Jurkat, Clone E6-1 (cell line): ENCODE measurements around the gene TBATA.

ENCODE experiments used
- DNase-seq: peaks from one replicate; pipeline ENCODE4 v3.0.0-alpha.2; 2011; ENCODE audit warnings: low read depth, low spot score
- H3K4me3 ChIP-seq: 2 replicates; pipeline ENCODE4 v1.5.1; 2011; ENCODE audit warnings: mild to moderate bottlenecking, low read length, control low read depth, moderate library complexity

Gene TBATA

GRCh38 chr10:70750156-70750703 is 34.9 kb downstream of the TBATA start:
- no peak for DNase-seq
- H3K4me3 ChIP-seq, result no peak overlapping the region

GRCh38 chr10:70749756-70750155 is 35.4 kb downstream of the TBATA start:
- no peak for DNase-seq

GRCh38 chr10:70748801-70749573 is 36.2 kb downstream of the TBATA start:
- no peak for DNase-seq

More at GRCh38 chr10:70749756-70750155, 35.4 kb downstream of the TBATA start:
- no peak overlapping the region for H3K4me3 ChIP-seq

GRCh38 chr10:70748305-70748704 is 36.9 kb downstream of the TBATA start:
- H3K4me3 ChIP-seq, result no peak overlapping the region
- DNase-seq, result no peak

More at GRCh38 chr10:70748801-70749573, 36.2 kb downstream of the TBATA start:
- no peak overlapping the region for H3K4me3 ChIP-seq

GRCh38 chr10:70747192-70747965 is 37.8 kb downstream of the TBATA start:
- DNase-seq, result no peak
- H3K4me3 ChIP-seq, result no peak overlapping the region

- no peak for DNase-seq
- H3K4me3 ChIP-seq, result no peak overlapping the region
Measured at GRCh38 chr10:70745555-70745954, 39.6 kb downstream of the TBATA start.

- DNase-seq, result no peak
- H3K4me3 ChIP-seq, result no peak overlapping the region
Measured at GRCh38 chr10:70744617-70745143, 40.5 kb downstream of the TBATA start.

- no peak overlapping the region for H3K4me3 ChIP-seq
- no peak for DNase-seq
Measured at GRCh38 chr10:70743879-70744278, 41.3 kb downstream of the TBATA start.

GRCh38 chr10:70743430-70743788 is 41.8 kb downstream of the TBATA start:
- no peak overlapping the region for H3K4me3 ChIP-seq
- no peak for DNase-seq

GRCh38 chr10:70742537-70743429 is 42.4 kb downstream of the TBATA start:
- DNase-seq, result no peak
- no peak overlapping the region for H3K4me3 ChIP-seq

- H3K4me3 ChIP-seq, result no peak overlapping the region
- no peak for DNase-seq
Measured at GRCh38 chr10:70740406-70741288, 44.5 kb downstream of the TBATA start.

- H3K4me3 ChIP-seq, result no peak overlapping the region
- DNase-seq, result no peak
Measured at GRCh38 chr10:70738761-70739121, 46.4 kb downstream of the TBATA start.

- H3K4me3 ChIP-seq, result no peak overlapping the region
- DNase-seq, result no peak
Measured at GRCh38 chr10:70738006-70738760, 47.0 kb downstream of the TBATA start.

GRCh38 chr10:70737250-70737649 is 47.9 kb downstream of the TBATA start:
- H3K4me3 ChIP-seq, result no peak overlapping the region
- no peak for DNase-seq

GRCh38 chr10:70736525-70736924 is 48.7 kb downstream of the TBATA start:
- H3K4me3 ChIP-seq, result no peak overlapping the region
- DNase-seq, result no peak

- H3K4me3 ChIP-seq, result no peak overlapping the region
- DNase-seq, result no peak
Measured at GRCh38 chr10:70735161-70735560, 50.0 kb downstream of the TBATA start.

GRCh38 chr10:70733051-70733450 is 52.1 kb downstream of the TBATA start:
- no peak for DNase-seq
- no peak overlapping the region for H3K4me3 ChIP-seq

GRCh38 chr10:70732569-70732968 is 52.6 kb downstream of the TBATA start:
- H3K4me3 ChIP-seq, result no peak overlapping the region
- no peak for DNase-seq
